ENCODE measurements around the gene SDK2.

DNA sequence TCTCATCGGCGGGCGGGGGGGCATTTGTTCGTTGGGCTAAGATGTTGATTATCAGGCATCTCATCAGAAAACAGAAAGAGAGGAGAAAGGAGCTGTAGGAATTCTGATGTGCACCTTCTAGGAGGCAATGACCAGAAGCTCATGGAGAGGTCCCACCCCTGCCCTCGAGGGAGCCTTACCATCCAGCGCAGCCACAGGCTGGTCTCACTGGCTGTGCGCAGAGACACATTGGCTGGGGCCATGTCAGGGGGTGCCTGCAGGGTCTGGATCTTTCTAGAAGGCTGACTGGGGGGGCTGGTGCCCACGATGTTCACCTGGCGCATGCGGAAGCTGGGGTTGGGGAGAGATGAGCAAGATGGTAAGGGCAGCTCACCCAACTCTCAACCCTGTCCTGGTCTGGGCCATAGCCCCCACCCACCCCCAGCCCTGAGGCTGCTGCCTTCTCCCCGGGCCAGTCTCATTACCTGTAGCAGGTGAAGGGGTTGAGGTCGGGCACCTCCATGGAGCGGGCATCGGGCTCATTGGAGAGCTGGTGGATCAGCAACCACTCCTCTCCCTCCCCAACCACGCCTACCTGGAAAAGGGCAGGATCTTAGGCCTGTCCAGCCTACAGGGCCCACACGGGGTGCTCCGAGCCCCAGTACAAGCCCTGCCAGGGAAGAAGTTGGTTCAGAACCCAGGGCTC is 246.2 kb downstream of the SDK2 start:
- TF ChIP-seq, protein P1, sequence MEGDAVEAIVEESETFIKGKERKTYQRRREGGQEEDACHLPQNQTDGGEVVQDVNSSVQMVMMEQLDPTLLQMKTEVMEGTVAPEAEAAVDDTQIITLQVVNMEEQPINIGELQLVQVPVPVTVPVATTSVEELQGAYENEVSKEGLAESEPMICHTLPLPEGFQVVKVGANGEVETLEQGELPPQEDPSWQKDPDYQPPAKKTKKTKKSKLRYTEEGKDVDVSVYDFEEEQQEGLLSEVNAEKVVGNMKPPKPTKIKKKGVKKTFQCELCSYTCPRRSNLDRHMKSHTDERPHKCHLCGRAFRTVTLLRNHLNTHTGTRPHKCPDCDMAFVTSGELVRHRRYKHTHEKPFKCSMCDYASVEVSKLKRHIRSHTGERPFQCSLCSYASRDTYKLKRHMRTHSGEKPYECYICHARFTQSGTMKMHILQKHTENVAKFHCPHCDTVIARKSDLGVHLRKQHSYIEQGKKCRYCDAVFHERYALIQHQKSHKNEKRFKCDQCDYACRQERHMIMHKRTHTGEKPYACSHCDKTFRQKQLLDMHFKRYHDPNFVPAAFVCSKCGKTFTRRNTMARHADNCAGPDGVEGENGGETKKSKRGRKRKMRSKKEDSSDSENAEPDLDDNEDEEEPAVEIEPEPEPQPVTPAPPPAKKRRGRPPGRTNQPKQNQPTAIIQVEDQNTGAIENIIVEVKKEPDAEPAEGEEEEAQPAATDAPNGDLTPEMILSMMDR (IDR thresholded peaks at IDR 0.05), result no peak
- TF ChIP-seq EP300 (IDR thresholded peaks at IDR 0.05), result no peak

All from ovary (tissue), 3 donors.